Fibroblast of lung (primary cell): Measurements from ENCODE around the gene GFOD2. TPM values are rescaled to one million over a fixed set of nuclear protein-coding genes. Genes with fewer than 3 reads are reported as not detected.

Source experiments
- DNase-seq, 2 donors: peaks; one replicate each; pipeline versions ENCODE4 v3.0.0 to v3.0.0-alpha.2; 2010; ENCODE audit warnings: low read depth in 2 of 2
- H2AFZ ChIP-seq: 2 replicates; pipeline ENCODE4 v1.5.1; 2012; ENCODE audit warnings: low read length, control low read depth, inconsistent platforms
- H3K27ac ChIP-seq: 2 replicates; pipeline ENCODE4 v1.5.1; 2011; ENCODE audit warnings: low read length, control low read depth; ENCODE audit not compliant: insufficient read depth
- H3K27me3 ChIP-seq: 2 replicates; pipeline ENCODE4 v1.5.1; 2011; ENCODE audit warnings: mild to moderate bottlenecking, low read length; ENCODE audit not compliant: control insufficient read depth, insufficient read depth
- H3K36me3 ChIP-seq: 2 replicates; pipeline ENCODE4 v1.5.1; 2011; ENCODE audit warnings: low read length; ENCODE audit not compliant: control insufficient read depth, insufficient read depth
- H3K4me1 ChIP-seq: 2 replicates; pipeline ENCODE4 v1.5.1; 2011; ENCODE audit warnings: low read length; ENCODE audit not compliant: control insufficient read depth, insufficient read depth; ENCODE audit errors: extremely low read depth
- H3K4me2 ChIP-seq: 2 replicates; pipeline ENCODE4 v1.5.1; 2011; ENCODE audit warnings: low read length, control low read depth; ENCODE audit not compliant: insufficient read depth; ENCODE audit errors: extremely low read depth
- H3K4me3 ChIP-seq, 4 experiments: fragments of 200-600 bp in 1 of 4; sonication (generic) in 1 of 4; replicated peaks in 1 of 4; 2 replicates each; pipeline ENCODE4 v1.5.1; 2011 to 2016; ENCODE audit warnings: low read length in 4 of 4, low read depth in 3 of 4, mild to moderate bottlenecking in 3 of 4, control low read depth in 2 of 4, inconsistent platforms in 1 of 4, mixed read lengths in 1 of 4; ENCODE audit not compliant: insufficient read depth in 1 of 4; ENCODE audit errors: control extremely low read depth in 1 of 4
- H3K79me2 ChIP-seq: 2 replicates; pipeline ENCODE4 v1.5.1; 2012; ENCODE audit warnings: mild to moderate bottlenecking, low read length, inconsistent platforms; ENCODE audit not compliant: control insufficient read depth, insufficient read depth
- H3K9ac ChIP-seq: 2 replicates; pipeline ENCODE4 v1.5.1; 2011; ENCODE audit warnings: mild to moderate bottlenecking, low read length, control low read depth; ENCODE audit not compliant: insufficient read depth
- H3K9me3 ChIP-seq: 2 replicates; pipeline ENCODE4 v1.5.1; 2012; ENCODE audit warnings: low read depth, low read length; ENCODE audit not compliant: control insufficient read depth, insufficient read depth
- H4K20me1 ChIP-seq: 2 replicates; pipeline ENCODE4 v1.5.1; 2011; ENCODE audit warnings: low read length; ENCODE audit not compliant: control insufficient read depth, insufficient read depth; ENCODE audit errors: extremely low read depth
- EZH2 ChIP-seq: IDR thresholded peaks from 2 replicates; pipeline ENCODE4 v1.5.1; 2012; ENCODE audit warnings: low read length, control low read depth, mild to moderate bottlenecking; ENCODE audit errors: missing control alignments
- polyA plus RNA-seq, 2 donors: library from polyadenylated mRNA; depleted of rRNA in 1 of 2; stranded (reverse) in 1 of 2; unstranded in 1 of 2; fragments of >200 nt; gene quantifications; 2 replicates each; pipeline ENCODE4 v1.2.1, GENCODE V29; 2011 to 2012; ENCODE audit warnings: missing spikeins in 1 of 2
- total RNA-seq: library from RNA; depleted of rRNA; stranded (reverse); fragments of >200 nt; gene quantifications from 2 replicates; pipeline ENCODE4 v1.2.1, GENCODE V29; 2014
- TF ChIP-seq, protein P1 (sequence below), 2 donors: IDR thresholded peaks in 1 of 2; conservative IDR thresholded peaks in 1 of 2; 1 replicate in 1 of 2; 2 replicates in 1 of 2; pipeline ENCODE4 v1.5.1; 2011 to 2012; ENCODE audit warnings: low read length in 2 of 2, control low read depth in 1 of 2, inconsistent platforms in 1 of 2, low read depth in 1 of 2, mild to moderate bottlenecking in 1 of 2

The GFOD2 gene
- total and polyA plus RNA-seq, 2 donors (not counting 1 experiment from before 2014, with no cell fraction given): 9.2 to 15.2 TPM

DNA sequence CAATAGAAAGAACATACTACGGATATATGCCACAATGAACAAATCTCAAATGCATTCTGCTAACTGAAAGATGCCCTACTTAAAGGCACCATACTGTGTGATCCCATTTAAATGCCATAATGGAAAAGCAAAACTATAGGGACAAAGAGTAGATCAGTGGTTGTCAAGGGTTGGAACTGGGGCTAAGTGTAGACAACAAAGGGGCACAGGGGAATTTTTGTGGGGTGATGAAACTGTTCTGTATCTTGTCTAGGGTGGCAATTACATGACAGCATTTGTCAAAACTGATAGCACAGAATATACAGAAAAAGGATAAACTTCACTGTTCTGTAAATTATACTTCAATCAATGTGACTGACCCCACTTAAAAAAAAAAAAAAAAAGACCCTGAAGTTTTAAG, 17.7 kb downstream of the GFOD2 start:
- Histone ChIP-seq H3K4me1 (no peaks in the 10 kb centered on the region), H3K9ac (no peak overlapping the region), H3K27me3 (no peaks in the 10 kb centered on the region), H3K27ac (no peak overlapping the region), H2AFZ (no peak overlapping the region), H4K20me1 (no peaks in the 10 kb centered on the region), H3K4me2 (no peak overlapping the region), H3K79me2 (no peaks in the 10 kb centered on the region), H3K9me3 (no peaks in the 10 kb centered on the region), H3K36me3 (no peaks in the 10 kb centered on the region), H3K4me3 (no peak overlapping the region)
- TF ChIP-seq EZH2: no peak
- TF ChIP-seq, protein P1, sequence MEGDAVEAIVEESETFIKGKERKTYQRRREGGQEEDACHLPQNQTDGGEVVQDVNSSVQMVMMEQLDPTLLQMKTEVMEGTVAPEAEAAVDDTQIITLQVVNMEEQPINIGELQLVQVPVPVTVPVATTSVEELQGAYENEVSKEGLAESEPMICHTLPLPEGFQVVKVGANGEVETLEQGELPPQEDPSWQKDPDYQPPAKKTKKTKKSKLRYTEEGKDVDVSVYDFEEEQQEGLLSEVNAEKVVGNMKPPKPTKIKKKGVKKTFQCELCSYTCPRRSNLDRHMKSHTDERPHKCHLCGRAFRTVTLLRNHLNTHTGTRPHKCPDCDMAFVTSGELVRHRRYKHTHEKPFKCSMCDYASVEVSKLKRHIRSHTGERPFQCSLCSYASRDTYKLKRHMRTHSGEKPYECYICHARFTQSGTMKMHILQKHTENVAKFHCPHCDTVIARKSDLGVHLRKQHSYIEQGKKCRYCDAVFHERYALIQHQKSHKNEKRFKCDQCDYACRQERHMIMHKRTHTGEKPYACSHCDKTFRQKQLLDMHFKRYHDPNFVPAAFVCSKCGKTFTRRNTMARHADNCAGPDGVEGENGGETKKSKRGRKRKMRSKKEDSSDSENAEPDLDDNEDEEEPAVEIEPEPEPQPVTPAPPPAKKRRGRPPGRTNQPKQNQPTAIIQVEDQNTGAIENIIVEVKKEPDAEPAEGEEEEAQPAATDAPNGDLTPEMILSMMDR (conservative IDR thresholded peaks at IDR 0.05 in 1 of 2, IDR thresholded peaks at IDR 0.05 in 1 of 2; ENCODE audit: low read depth in 1 of 2, low read length in 2 of 2): no peak
- no peak for DNase-seq

DNA sequence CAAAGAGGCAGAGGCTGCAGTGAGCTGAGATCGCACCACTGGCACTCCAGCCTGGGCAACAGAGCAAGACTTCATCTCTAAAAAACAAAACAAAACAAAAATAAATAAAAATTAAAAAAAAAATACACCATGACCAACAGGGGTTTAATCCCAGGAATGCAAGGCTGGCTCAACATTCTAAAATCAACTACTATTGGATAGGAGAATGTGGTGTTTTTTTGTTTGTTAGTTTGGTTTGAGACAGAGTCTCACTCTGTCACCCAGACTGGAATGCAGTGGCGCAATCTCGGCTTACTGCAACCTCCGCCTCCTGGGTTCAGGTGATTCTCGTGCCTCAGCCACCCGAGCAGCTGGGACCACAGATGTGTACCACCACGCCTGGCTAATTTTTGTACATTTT, 19.9 kb downstream of the GFOD2 start:
- H3K27ac ChIP-seq: no peak overlapping the region
- no peaks in the 10 kb centered on the region for H3K36me3 ChIP-seq
- H3K27me3 ChIP-seq: no peaks in the 10 kb centered on the region
- no peaks in the 10 kb centered on the region for H3K9me3 ChIP-seq
- no peak overlapping the region for H3K4me3 ChIP-seq
- no peak overlapping the region for H2AFZ ChIP-seq
- no peak overlapping the region for H3K9ac ChIP-seq
- no peaks in the 10 kb centered on the region for H3K79me2 ChIP-seq
- TF ChIP-seq, protein P1 (conservative IDR thresholded peaks at IDR 0.05 in 1 of 2, IDR thresholded peaks at IDR 0.05 in 1 of 2; ENCODE audit: low read depth in 1 of 2, low read length in 2 of 2): no peak
- no peak for TF ChIP-seq EZH2
- DNase-seq: no peak
- no peak overlapping the region for H3K4me2 ChIP-seq
- H3K4me1 ChIP-seq: no peaks in the 10 kb centered on the region
- H4K20me1 ChIP-seq: no peaks in the 10 kb centered on the region

DNA sequence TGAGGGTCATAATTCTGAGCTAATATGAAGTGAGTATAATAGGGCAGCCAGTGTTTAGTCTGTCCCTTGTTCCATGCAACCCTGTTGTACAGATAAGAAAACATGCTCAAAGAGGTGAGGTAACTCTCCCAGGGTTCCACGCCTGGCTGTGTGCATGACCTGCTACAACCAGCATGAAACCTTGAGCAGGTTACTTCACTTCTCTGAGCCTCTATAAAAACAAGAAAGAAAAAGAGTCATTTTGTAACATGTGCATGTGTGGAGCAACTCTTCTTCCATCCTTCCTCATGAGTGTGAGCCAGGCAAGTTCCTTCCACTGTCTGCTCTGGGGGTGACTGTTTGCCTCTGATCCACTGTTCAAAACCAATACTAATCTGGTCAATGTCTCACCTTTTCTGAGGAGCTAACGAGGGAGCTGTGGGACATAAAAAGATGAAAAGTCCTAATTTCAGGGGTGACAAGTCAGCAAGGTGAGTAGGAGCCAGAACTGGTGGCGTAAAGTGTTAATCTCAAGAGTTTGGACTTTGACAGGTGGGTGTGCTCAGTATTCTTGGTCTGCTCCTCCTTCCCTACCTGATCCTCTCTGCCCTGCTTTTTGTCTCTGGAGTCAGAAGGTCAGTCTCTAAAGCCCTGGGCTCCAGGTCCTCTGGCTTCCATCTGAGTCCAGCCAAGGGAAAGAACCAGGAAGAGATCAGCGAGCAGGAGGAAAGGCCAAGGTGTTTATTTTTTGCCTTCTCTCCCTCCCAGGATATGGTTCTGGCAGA, 21.5 kb downstream of the GFOD2 start:
- no peaks in the 10 kb centered on the region for H3K4me1 ChIP-seq
- H4K20me1 ChIP-seq: no peaks in the 10 kb centered on the region
- no peak overlapping the region for H3K9ac ChIP-seq
- H3K4me2 ChIP-seq: no peak overlapping the region
- no peak overlapping the region for H2AFZ ChIP-seq
- H3K27ac ChIP-seq: no peak overlapping the region
- H3K79me2 ChIP-seq: no peaks in the 10 kb centered on the region
- H3K4me3 ChIP-seq: no peak overlapping the region
- no peaks in the 10 kb centered on the region for H3K36me3 ChIP-seq
- H3K9me3 ChIP-seq: no peaks in the 10 kb centered on the region
- no peak for TF ChIP-seq EZH2
- TF ChIP-seq, protein P1 (conservative IDR thresholded peaks at IDR 0.05 in 1 of 2, IDR thresholded peaks at IDR 0.05 in 1 of 2; ENCODE audit: low read depth in 1 of 2, low read length in 2 of 2): no peak
- DNase-seq: no peak
- no peaks in the 10 kb centered on the region for H3K27me3 ChIP-seq
